HEK293 (cell line): ENCODE data around the gene RGS6.

ENCODE experiments used
- CTCF ChIP-seq: fragments of 450-650 bp; formaldehyde crosslinking; IDR thresholded peaks from 2 replicates; pipeline ENCODE4 v1.5.1; 2016; ENCODE audit warnings: missing biosample characterization, missing genetic modification characterization
- RBAK ChIP-seq: fragments of 450-650 bp; formaldehyde crosslinking; IDR thresholded peaks from 2 replicates; pipeline ENCODE4 v1.5.1; 2016; ENCODE audit warnings: missing biosample characterization, missing genetic modification characterization
- SP7 ChIP-seq: fragments of 450-650 bp; formaldehyde crosslinking; IDR thresholded peaks from 2 replicates; pipeline ENCODE4 v1.5.1; 2016; ENCODE audit warnings: missing biosample characterization, missing genetic modification characterization
- YY1 ChIP-seq: fragments of 450-650 bp; formaldehyde crosslinking; IDR thresholded peaks from 2 replicates; pipeline ENCODE4 v1.5.1; 2018; ENCODE audit warnings: missing biosample characterization, missing genetic modification characterization
- ZBTB26 ChIP-seq: fragments of 450-650 bp; formaldehyde crosslinking; optimal IDR thresholded peaks from 2 replicates; pipeline ENCODE3; 2016; ENCODE audit warnings: missing biosample characterization, mild to moderate bottlenecking, missing genetic modification characterization
- ZFP41 ChIP-seq: fragments of 450-650 bp; formaldehyde crosslinking; IDR thresholded peaks from 2 replicates; pipeline ENCODE4 v1.5.1; 2016; ENCODE audit warnings: missing biosample characterization, missing genetic modification characterization, borderline replicate concordance
- ZNF18 ChIP-seq: fragments of 450-650 bp; formaldehyde crosslinking; IDR thresholded peaks from 2 replicates; pipeline ENCODE4 v1.5.1; 2016; ENCODE audit warnings: missing biosample characterization, missing genetic modification characterization
- ZNF521 ChIP-seq: fragments of 450-650 bp; formaldehyde crosslinking; IDR thresholded peaks from 2 replicates; pipeline ENCODE4 v1.5.1; 2017; ENCODE audit warnings: missing biosample characterization, mild to moderate bottlenecking, missing genetic modification characterization
- ZSCAN5A ChIP-seq: fragments of 450-650 bp; formaldehyde crosslinking; IDR thresholded peaks from 2 replicates; pipeline ENCODE4 v1.5.1; 2016; ENCODE audit warnings: missing biosample characterization, missing genetic modification characterization

GRCh38 chr14:72053651-72054050 is 121.4 kb downstream of the RGS6 start:
- no peak for TF ChIP-seq CTCF (tag by site-specific recombination)
- TF ChIP-seq SP7 (tag by site-specific recombination) = no peak
- TF ChIP-seq ZSCAN5A (tag by site-specific recombination) = no peak
- no peak for TF ChIP-seq ZNF521 (tag by site-specific recombination)
- no peak for TF ChIP-seq RBAK (tag by site-specific recombination)
- TF ChIP-seq ZNF18 = no peak
- no peak for TF ChIP-seq ZBTB26 (tag by site-specific recombination)
- no peak for TF ChIP-seq ZFP41 (tag by site-specific recombination)
- TF ChIP-seq YY1 (tag by site-specific recombination) = no peak
